WTC11 (cell line): ENCODE measurements around the gene GP9.

ENCODE experiments used
- ATF3 ChIP-seq: sonication (generic); formaldehyde crosslinking; conservative IDR thresholded peaks from 2 replicates; pipeline ENCODE4 v1.8.1; 2022; ENCODE audit warnings: mild to moderate bottlenecking, missing genetic modification reagents
- CTCF ChIP-seq: fragments of 200-600 bp; IDR thresholded peaks from 2 replicates; pipeline ENCODE4 v1.8.0; 2022; ENCODE audit warnings: antibody characterized with exemption
- IRF1 ChIP-seq: sonication (generic); formaldehyde crosslinking; IDR thresholded peaks from 2 replicates; pipeline ENCODE4 v1.8.0; 2023; ENCODE audit warnings: missing genetic modification reagents
- OVOL2 ChIP-seq: fragments of 250-450 bp; sonication (Bioruptor Pico); IDR thresholded peaks from 2 replicates; pipeline ENCODE4 v1.9.0; 2021; ENCODE audit warnings: mild to moderate bottlenecking, borderline replicate concordance
- PREB ChIP-seq: sonication (generic); formaldehyde crosslinking; IDR thresholded peaks from 2 replicates; pipeline ENCODE4 v1.8.1; 2022; ENCODE audit warnings: mild to moderate bottlenecking, missing genetic modification reagents, moderate library complexity, borderline replicate concordance
- RELA ChIP-seq: sonication (generic); formaldehyde crosslinking; IDR thresholded peaks from 2 replicates; pipeline ENCODE4 v1.8.1; 2022; ENCODE audit warnings: missing genetic modification reagents, mild to moderate bottlenecking, borderline replicate concordance
- ZNF263 ChIP-seq: sonication (generic); formaldehyde crosslinking; IDR thresholded peaks from 2 replicates; pipeline ENCODE4 v1.8.1; 2022; ENCODE audit warnings: low read depth, mild to moderate bottlenecking, moderate library complexity, missing genetic modification reagents

GRCh38 chr3:129056451-129057173 is 4.0 kb upstream of the GP9 start:
- no peak for TF ChIP-seq CTCF
- no peak for TF ChIP-seq PREB (CRISPR knock-in tag)
- no peak for TF ChIP-seq IRF1 (CRISPR knock-in tag)
- TF ChIP-seq RELA (CRISPR knock-in tag), result no peak
- no peak for TF ChIP-seq ZNF263 (CRISPR knock-in tag)
- no peak for TF ChIP-seq ATF3
- no peak for TF ChIP-seq OVOL2
